GM23248 (cell line): ENCODE data around the gene FHAD1.

Experiments used
- EZH2 ChIP-seq: fragments of 200-600 bp; sonication (generic); IDR thresholded peaks from 2 replicates; pipeline ENCODE4 v1.6.1; 2018; ENCODE audit warnings: antibody characterized with exemption, mild to moderate bottlenecking; ENCODE audit not compliant: insufficient read depth, poor library complexity, severe bottlenecking
- EZH2phosphoT487 ChIP-seq: fragments of 200-600 bp; sonication (generic); IDR thresholded peaks from 2 replicates; pipeline ENCODE4 v1.6.1; 2018; ENCODE audit warnings: antibody characterized with exemption, moderate library complexity, mild to moderate bottlenecking, low read depth; ENCODE audit not compliant: insufficient read depth

DNA sequence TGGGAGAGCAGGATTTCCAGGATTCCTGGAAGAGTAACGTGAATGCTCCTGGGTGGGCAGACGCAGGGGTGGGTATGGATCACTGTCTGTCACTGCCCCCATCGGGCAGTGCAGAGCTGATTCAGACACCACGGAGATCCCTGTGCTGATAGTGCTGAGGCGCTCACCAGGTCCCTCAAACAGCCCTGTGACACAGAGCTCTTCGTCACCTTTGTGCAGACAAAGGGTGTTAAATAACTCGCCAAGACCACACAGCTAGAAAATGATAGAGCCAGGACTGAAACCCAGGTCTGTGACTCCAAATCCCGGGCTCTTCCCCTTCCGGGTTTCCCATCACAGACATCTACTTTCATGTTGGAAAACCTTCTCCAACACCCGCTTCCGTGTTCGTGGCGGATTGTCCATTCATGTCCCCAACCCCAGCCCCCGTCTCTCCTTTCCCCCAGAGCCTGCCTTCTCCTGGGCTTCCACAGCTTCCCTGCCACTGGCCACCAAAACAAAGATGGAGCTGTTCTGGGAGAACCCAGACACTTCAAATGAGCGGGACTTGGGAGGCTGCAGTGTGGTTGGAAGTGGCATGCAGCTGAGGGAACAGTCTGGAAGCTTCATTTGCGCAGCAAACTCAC, 165.3 kb downstream of the FHAD1 start:
- TF ChIP-seq EZH2, result no peak
- no peak for TF ChIP-seq EZH2phosphoT487
